WTC11 (cell line): ENCODE measurements around the gene GLT1D1.

Source experiments
- ATF3 ChIP-seq: sonication (generic); formaldehyde crosslinking; conservative IDR thresholded peaks from 2 replicates; pipeline ENCODE4 v1.8.1; 2022; ENCODE audit warnings: mild to moderate bottlenecking, missing genetic modification reagents
- CTCF ChIP-seq: fragments of 200-600 bp; IDR thresholded peaks from 2 replicates; pipeline ENCODE4 v1.8.0; 2022; ENCODE audit warnings: antibody characterized with exemption
- E2F5 ChIP-seq: sonication (generic); formaldehyde crosslinking; IDR thresholded peaks from 2 replicates; pipeline ENCODE4 v1.8.1; 2022; ENCODE audit warnings: mild to moderate bottlenecking, moderate library complexity, missing genetic modification reagents
- HMGXB4 ChIP-seq: sonication (generic); formaldehyde crosslinking; IDR thresholded peaks from 2 replicates; pipeline ENCODE4 v1.8.1; 2023; ENCODE audit warnings: mild to moderate bottlenecking, moderate library complexity, missing genetic modification reagents
- IRF2 ChIP-seq: sonication (generic); formaldehyde crosslinking; IDR thresholded peaks from 2 replicates; pipeline ENCODE4 v1.8.0; 2022; ENCODE audit warnings: low read depth, missing genetic modification reagents, borderline replicate concordance
- PRDM15 ChIP-seq: sonication (generic); formaldehyde crosslinking; IDR thresholded peaks from 2 replicates; pipeline ENCODE4 v1.8.0; 2022; ENCODE audit warnings: missing genetic modification reagents
- SMAD3 ChIP-seq: sonication (generic); formaldehyde crosslinking; IDR thresholded peaks from 2 replicates; pipeline ENCODE4 v1.8.0; 2022; ENCODE audit warnings: missing genetic modification reagents, mild to moderate bottlenecking, borderline replicate concordance
- TCF7 ChIP-seq: sonication (generic); formaldehyde crosslinking; IDR thresholded peaks from 2 replicates; pipeline ENCODE4 v1.8.0; 2022; ENCODE audit warnings: mild to moderate bottlenecking, low read depth, missing genetic modification reagents, moderate library complexity
- ZNF416 ChIP-seq: fragments of 250-450 bp; sonication (Bioruptor Pico); IDR thresholded peaks from 2 replicates; pipeline ENCODE4 v1.9.0; 2021; ENCODE audit warnings: mild to moderate bottlenecking, inconsistent platforms

GRCh38 chr12:128808651-128809050 lies 44.6 kb upstream of the GLT1D1 start:
- TF ChIP-seq CTCF (no peak), ZNF416 (CRISPR knock-in tag) (no peak), HMGXB4 (no peak), E2F5 (CRISPR knock-in tag) (no peak), PRDM15 (CRISPR knock-in tag) (no peak), TCF7 (CRISPR knock-in tag) (no peak), ATF3 (no peak), IRF2 (no peak), SMAD3 (CRISPR knock-in tag) (no peak)
